Esophagus muscularis mucosa (tissue), 4 donors: ENCODE measurements around the gene CNTN5. TPM values are rescaled to one million over a fixed set of nuclear protein-coding genes. Genes with fewer than 3 reads are reported as not detected.

Source experiments
- DNase-seq: peaks from one replicate; pipeline ENCODE4 v3.0.0-alpha.2; 2017; ENCODE audit errors: extremely low spot score
- H3K27ac ChIP-seq, 4 donors: fragments of 200-600 bp; sonication (generic); replicated peaks in 1 of 4; 1 replicate in 3 of 4; 2 replicates in 1 of 4; pipeline ENCODE4 v1.5.1; 2016 to 2019; ENCODE audit warnings: mild to moderate bottlenecking in 1 of 4
- H3K27me3 ChIP-seq, 4 donors: fragments of 200-600 bp; sonication (generic); one replicate each; pipeline versions ENCODE4 v1.5.1 to v1.6.0; 2016 to 2019
- H3K36me3 ChIP-seq, 4 donors: fragments of 200-600 bp; sonication (generic); one replicate each; pipeline ENCODE4 v1.5.1; 2016 to 2019
- H3K4me1 ChIP-seq, 4 donors: fragments of 200-600 bp; sonication (generic); one replicate each; pipeline ENCODE4 v1.5.1; 2016 to 2019
- H3K4me3 ChIP-seq, 4 donors: fragments of 200-600 bp; sonication (generic); 1 replicate in 2 of 4; 2 replicates in 2 of 4; pipeline ENCODE4 v1.5.1; 2016 to 2019; ENCODE audit warnings: mild to moderate bottlenecking in 4 of 4, moderate library complexity in 1 of 4
- H3K9me3 ChIP-seq, 4 donors: fragments of 200-600 bp; sonication (generic); 1 replicate in 3 of 4; 2 replicates in 1 of 4; pipeline ENCODE4 v1.5.1; 2016 to 2019
- CTCF ChIP-seq, 3 experiments: fragments of 200-600 bp in 2 of 3; fragments of 450-650 bp in 1 of 3; sonication (generic) in 2 of 3; IDR thresholded peaks; one replicate each; pipeline ENCODE4 v1.5.1; 2017 to 2019; ENCODE audit warnings: antibody characterized with exemption in 3 of 3, mild to moderate bottlenecking in 2 of 3, moderate library complexity in 1 of 3
- EP300 ChIP-seq: sonication (generic); formaldehyde crosslinking; IDR thresholded peaks from one replicate; pipeline ENCODE4 v1.6.1; 2017; ENCODE audit warnings: antibody characterized with exemption
- POLR2A ChIP-seq: fragments of 450-650 bp; IDR thresholded peaks from one replicate; pipeline ENCODE4 v1.6.1; 2017; ENCODE audit warnings: antibody characterized with exemption, moderate library complexity, mild to moderate bottlenecking, low read depth
- POLR2AphosphoS5 ChIP-seq, 2 donors: sonication (generic); formaldehyde crosslinking; IDR thresholded peaks; one replicate each; pipeline ENCODE4 v1.6.1; 2017; ENCODE audit warnings: antibody characterized with exemption in 2 of 2
- WGBS: methylation state at CpG from one replicate; pipeline ENCODE4 v1.1.5; 2018; 5-methylcytosine and 5-hydroxymethylcytosine counted together
- intact Hi-C: fragments of 100-400 bp; cut with DNase I; formaldehyde crosslinking; loops from one replicate; pipeline ENCODE4 v1.15.1; 2023
- total RNA-seq, 4 donors: library from RNA; depleted of rRNA; stranded (reverse); fragments of >200 nt; gene quantifications; one replicate each; pipeline versions ENCODE4 v1.1.0 to v1.2.1, GENCODE V29; 2016

Gene CNTN5
- total RNA-seq, 4 donors from 2014 or later = 0.06 TPM; not detected in 3

- 60% methylated on average over 3 of the region's 3 CpGs for WGBS
- TF ChIP-seq POLR2AphosphoS5 (IDR thresholded peaks at IDR 0.05) (no peak), EP300 (no peak), POLR2A (no peak), CTCF (IDR thresholded peaks at IDR 0.05) (no peak)
- Histone ChIP-seq H3K27me3 (no peaks in the 10 kb centered on the region), H3K27ac (no peak overlapping the region), H3K4me3 (no peak overlapping the region), H3K9me3 (peaks cover 0 to 3% (median 0%) of the 10 kb centered on the region in 4 donors), H3K36me3 (no peaks in the 10 kb centered on the region), H3K4me1 (no peaks in the 10 kb centered on the region)
- intact Hi-C loops = no loop called here
- no peak for DNase-seq
These were observed 1375.5 kb downstream of the CNTN5 start for GRCh38 chr11:100396266-100396665.

- intact Hi-C loops = no loop called here
- H3K4me1 ChIP-seq = no peaks in the 10 kb centered on the region
These were observed 1376.7 kb downstream of the CNTN5 start for GRCh38 chr11:100397401-100397800.

GRCh38 chr11:100403816-100404215, 1383.1 kb downstream of the CNTN5 start:
- no peak for DNase-seq
- Histone ChIP-seq H3K4me3 (no peak overlapping the region), H3K36me3 (no peaks in the 10 kb centered on the region), H3K27ac (no peak overlapping the region), H3K27me3 (no peaks in the 10 kb centered on the region), H3K9me3 (peaks cover 0 to 8% (median 2%) of the 10 kb centered on the region in 4 donors), H3K4me1 (peaks cover 0 to 10% (median 3%) of the 10 kb centered on the region in 4 donors)
- intact Hi-C loops = no loop called here
- TF ChIP-seq POLR2A (no peak), EP300 (no peak), POLR2AphosphoS5 (IDR thresholded peaks at IDR 0.05) (no peak), CTCF (IDR thresholded peaks at IDR 0.05) (no peak)
- WGBS = 31% methylated on average over 2 of the region's 2 CpGs

More at GRCh38 chr11:100397401-100397800, 1376.7 kb downstream of the CNTN5 start:
- H3K36me3 ChIP-seq = no peaks in the 10 kb centered on the region
- H3K9me3 ChIP-seq = peaks cover 0 to 4% (median 0%) of the 10 kb centered on the region in 4 donors
- DNase-seq = no peak
- H3K27ac ChIP-seq = no peak overlapping the region
- no peaks in the 10 kb centered on the region for H3K27me3 ChIP-seq
- 83% methylated on average over 3 of the region's 3 CpGs for WGBS
- H3K4me3 ChIP-seq = no peak overlapping the region
- TF ChIP-seq POLR2AphosphoS5 (IDR thresholded peaks at IDR 0.05) (no peak), EP300 (no peak), POLR2A (no peak), CTCF (IDR thresholded peaks at IDR 0.05) (no peak)

GRCh38 chr11:100404907-100405306, 1384.2 kb downstream of the CNTN5 start:
- DNase-seq = no peak
- Histone ChIP-seq H3K4me3 (no peak overlapping the region), H3K27ac (no peak overlapping the region), H3K4me1 (peaks cover 0 to 10% (median 3%) of the 10 kb centered on the region in 4 donors), H3K9me3 (peaks cover 0 to 8% (median 2%) of the 10 kb centered on the region in 4 donors), H3K27me3 (no peaks in the 10 kb centered on the region), H3K36me3 (no peaks in the 10 kb centered on the region)
- intact Hi-C loops = no loop called here
- WGBS = 87% methylated on average over 9 of the region's 10 CpGs
- TF ChIP-seq CTCF (IDR thresholded peaks at IDR 0.05) (no peak), EP300 (no peak), POLR2A (no peak), POLR2AphosphoS5 (IDR thresholded peaks at IDR 0.05) (no peak)
